ENCODE results near the gene IGSF8. TPM values are rescaled to one million over a fixed set of nuclear protein-coding genes. Genes with fewer than 3 reads are reported as not detected.

Gene IGSF8
- total and polyA plus RNA-seq, 2 of the 8 experiments (the other 6 are each of a cell fraction or from before 2014, with no cell fraction given): 69.6 to 132 TPM

- WGBS, 2 experiments (ENCODE audit: extremely low coverage in 1 of 2, insufficient coverage in 1 of 2, insufficient read length in 1 of 2, insufficient replicate concordance in 2 of 2, low coverage in 1 of 2, low lambda C conversion rate in 2 of 2, missing lambda C conversion rate in 1 of 2): 90% methylated on average over 3 of the region's 3 CpGs; no CpG with 5 or more reads in 1 of the 2 experiments
- FAIRE-seq (no peak), DNase-seq (ENCODE audit: low read depth in 1 of 2, low spot score in 2 of 2) (no peak)
- POLR2A ChIA-PET (ENCODE audit: partially characterized antibody): interaction anchor here (1.6 to 1.7 kb wide), 2 partner anchors 11 to 143 kb away, joined by 3 to 6 read pairs; no protein-coding TSS in a partner anchor
- H2AFZ ChIP-seq (ENCODE audit: low read length): no peak overlapping the region
- no peak overlapping the region for H2BK12ac ChIP-seq (ENCODE audit: low read depth, low read length)
- no peaks in the 10 kb centered on the region for H3K79me2 ChIP-seq (ENCODE audit: control insufficient read depth in 1 of 2, insufficient read depth in 2 of 2, low read length in 2 of 2)
- H3K4me3 ChIP-seq (ENCODE audit: extremely low read depth in 1 of 4, insufficient read depth in 2 of 4, low read depth in 3 of 4, low read length in 4 of 4): no peak overlapping the region
- no peak overlapping the region for H3K14ac ChIP-seq (ENCODE audit: insufficient read length)
- no peak overlapping the region for H3K18ac ChIP-seq (ENCODE audit: extremely low read depth, low read length)
- H3K23me2 ChIP-seq (ENCODE audit: low read depth, low read length): no peaks in the 10 kb centered on the region
- no peak overlapping the region for H2BK20ac ChIP-seq (ENCODE audit: low read length)
- no peak overlapping the region for H3K4ac ChIP-seq (replicated peaks; ENCODE audit: insufficient read length, low read depth, low read length)
- H3K4me2 ChIP-seq (ENCODE audit: insufficient read depth in 1 of 2, low read depth in 2 of 2, low read length in 2 of 2): no peak overlapping the region
- H2BK5ac ChIP-seq (ENCODE audit: low read depth, low read length): no peak overlapping the region
- no peak overlapping the region for H3K23ac ChIP-seq (ENCODE audit: insufficient read length)
- no peaks in the 10 kb centered on the region for H3K36me3 ChIP-seq (ENCODE audit: control insufficient read depth in 2 of 4, insufficient read depth in 4 of 4, low read length in 3 of 4)
- no peak overlapping the region for H3K56ac ChIP-seq (replicated peaks; ENCODE audit: insufficient read length, low read depth, low read length)
- H4K5ac ChIP-seq (ENCODE audit: insufficient read length, low read depth, low read length): no peak overlapping the region
- H2BK120ac ChIP-seq (replicated peaks; ENCODE audit: low read depth, low read length): no peak overlapping the region
- no peak overlapping the region for H3K27ac ChIP-seq (ENCODE audit: low read depth, low read length)
- no peak overlapping the region for H2AK5ac ChIP-seq (ENCODE audit: low read depth, low read length)
- no peaks in the 10 kb centered on the region for H3K79me1 ChIP-seq (ENCODE audit: low read depth, low read length)
- H3K4me1 ChIP-seq (replicated peaks in 1 of 4; ENCODE audit: control insufficient read depth in 3 of 4, insufficient read depth in 4 of 4, low read length in 3 of 4): peaks cover 6 to 25% (median 17%) of the 10 kb centered on the region in 4 experiments
- H3K27me3 ChIP-seq (replicated peaks in 1 of 4; ENCODE audit: control insufficient read depth in 3 of 4, extremely low read depth in 1 of 4, insufficient read depth in 3 of 4, low read length in 3 of 4): peaks cover 0 to 3% (median 0%) of the 10 kb centered on the region in 4 experiments; a peak in 1 of 7 replicates
- no peak overlapping the region for H4K91ac ChIP-seq (replicated peaks; ENCODE audit: insufficient read length, low read length)
- no peaks in the 10 kb centered on the region for H3K9me3 ChIP-seq (ENCODE audit: insufficient read depth in 2 of 2, low read depth in 1 of 2, low read length in 1 of 2)
- no peak overlapping the region for H2BK15ac ChIP-seq (ENCODE audit: low read length)
- no peak overlapping the region for H3K9ac ChIP-seq (replicated peaks in 1 of 4; ENCODE audit: extremely low read depth in 1 of 4, low read depth in 3 of 4, low read length in 3 of 4)
- H4K8ac ChIP-seq (ENCODE audit: extremely low read depth, insufficient read depth, low read length): no peak overlapping the region
- CTCF ChIA-PET (ENCODE audit: partially characterized antibody): interaction anchor here (2.0 to 50.1 kb wide), 3 partner anchors 7 to 61 kb away, joined by 5 to 1874 read pairs (median 1874); partner anchors contain the start of genes IGSF8, KCNJ10 and KCNJ9
- no peaks in the 10 kb centered on the region for H4K20me1 ChIP-seq (replicated peaks in 1 of 2; ENCODE audit: control insufficient read depth in 1 of 2, insufficient read depth in 2 of 2, low read length in 2 of 2)
- TF ChIP-seq ATF2 (IDR thresholded peaks at IDR 0.05; ENCODE audit: low read length) (no peak), NRF1 (IDR thresholded peaks at IDR 0.05; ENCODE audit: low read depth, low read length) (no peak), HDAC2 (IDR thresholded peaks at IDR 0.05; ENCODE audit: borderline replicate concordance in 1 of 2, low read depth in 2 of 2, low read length in 2 of 2) (no peak), CEBPB (IDR thresholded peaks at IDR 0.05; ENCODE audit: low read depth, low read length) (no peak), HDAC6 (IDR thresholded peaks at IDR 0.05; ENCODE audit: low read depth, low read length) (no peak), MAFK (IDR thresholded peaks at IDR 0.05; ENCODE audit: low read depth, low read length) (no peak), BRCA1 (IDR thresholded peaks at IDR 0.05; ENCODE audit: low read depth, low read length) (no peak), NANOG (IDR thresholded peaks at IDR 0.05; ENCODE audit: insufficient read depth, low read depth, low read length, poor library complexity, severe bottlenecking) (no peak), RNF2 (IDR thresholded peaks at IDR 0.05; ENCODE audit: borderline replicate concordance, low read depth, low read length, missing control alignments, poor library complexity, severe bottlenecking) (no peak), RBBP5 (IDR thresholded peaks at IDR 0.05; ENCODE audit: borderline replicate concordance, low read depth, low read length) (no peak), BCL11A (IDR thresholded peaks at IDR 0.05; ENCODE audit: low read depth in 2 of 2, low read length in 2 of 2) (no peak)
These were observed 34.3 kb downstream of the IGSF8 start for GRCh38 chr1:160064164-160064563.

Measured in H1 (cell line).